ENCODE results near the gene KDR.

- TF ChIP-seq, protein P1, sequence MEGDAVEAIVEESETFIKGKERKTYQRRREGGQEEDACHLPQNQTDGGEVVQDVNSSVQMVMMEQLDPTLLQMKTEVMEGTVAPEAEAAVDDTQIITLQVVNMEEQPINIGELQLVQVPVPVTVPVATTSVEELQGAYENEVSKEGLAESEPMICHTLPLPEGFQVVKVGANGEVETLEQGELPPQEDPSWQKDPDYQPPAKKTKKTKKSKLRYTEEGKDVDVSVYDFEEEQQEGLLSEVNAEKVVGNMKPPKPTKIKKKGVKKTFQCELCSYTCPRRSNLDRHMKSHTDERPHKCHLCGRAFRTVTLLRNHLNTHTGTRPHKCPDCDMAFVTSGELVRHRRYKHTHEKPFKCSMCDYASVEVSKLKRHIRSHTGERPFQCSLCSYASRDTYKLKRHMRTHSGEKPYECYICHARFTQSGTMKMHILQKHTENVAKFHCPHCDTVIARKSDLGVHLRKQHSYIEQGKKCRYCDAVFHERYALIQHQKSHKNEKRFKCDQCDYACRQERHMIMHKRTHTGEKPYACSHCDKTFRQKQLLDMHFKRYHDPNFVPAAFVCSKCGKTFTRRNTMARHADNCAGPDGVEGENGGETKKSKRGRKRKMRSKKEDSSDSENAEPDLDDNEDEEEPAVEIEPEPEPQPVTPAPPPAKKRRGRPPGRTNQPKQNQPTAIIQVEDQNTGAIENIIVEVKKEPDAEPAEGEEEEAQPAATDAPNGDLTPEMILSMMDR (IDR thresholded peaks at IDR 0.05), result no peak
- no peak for TF ChIP-seq POLR2A (IDR thresholded peaks at IDR 0.05)
Observed at GRCh38 chr4:55124322-55125076, 896 bp downstream of the KDR start.
